HepG2 (cell line): ENCODE data around the gene EPDR1. TPM values are rescaled to one million over a fixed set of nuclear protein-coding genes. Genes with fewer than 3 reads are reported as not detected.

Experiments
- ATAC-seq: fragments of 200-7000 bp; cut with Tn5 transposase; 3 replicates; pipeline ENCODE4 v1.9.1; 2020; ENCODE audit warnings: mild to moderate bottlenecking, moderate library complexity
- BruUV-seq: library from RNA; stranded (reverse); fragments of 400-500 nt; replicated peaks from 2 replicates; lab custom pipeline; 2021; lab: Mats Ljungman, UMichigan
- CTCF ChIA-PET: fragments of 300-600 bp; formaldehyde crosslinking; extraction: SDS; loops from one replicate; lab custom pipeline; 2021; ENCODE audit warnings: low total read pairs, inconsistent platforms, low intra/inter-chr PET ratio; lab: Yijun Ruan, JAX
- POLR2A ChIA-PET: fragments of 350-600 bp; sonication (Branson Sonifier 250); formaldehyde crosslinking; loops from one replicate; lab custom pipeline; 2020; ENCODE audit warnings: antibody characterized with exemption, inconsistent platforms; lab: Yijun Ruan, JAX
- DNase-seq: peaks from one replicate; pipeline ENCODE4 v3.0.0-alpha.2; 2015; ENCODE audit warnings: low spot score
- FAIRE-seq: peaks from 3 replicates; lab custom pipeline; 2011; peaks lifted over from hg19 to GRCh38; lab: Jason Lieb, UNC
- H2AFZ ChIP-seq: one replicate; pipeline ENCODE4 v1.6.1; 2011; ENCODE audit warnings: low read length, inconsistent platforms
- H3K27ac ChIP-seq: fragments of 300-600 bp; 3 replicates; pipeline ENCODE4 v1.8.0; 2011; ENCODE audit warnings: mixed run types, mild to moderate bottlenecking, mixed read lengths, low read length, inconsistent platforms; ENCODE audit not compliant: insufficient read depth; ENCODE audit errors: extremely low read length
- H3K27me3 ChIP-seq, 2 experiments: fragments of 200-600 bp in 1 of 2; 2 replicates in 1 of 2; 3 replicates in 1 of 2; pipeline versions ENCODE4 v1.6.0 to v1.8.0; 2011; ENCODE audit warnings: low read length in 2 of 2, mild to moderate bottlenecking in 2 of 2, moderate library complexity in 2 of 2, inconsistent platforms in 1 of 2; ENCODE audit not compliant: insufficient read depth in 2 of 2, control insufficient read depth in 1 of 2
- H3K36me3 ChIP-seq, 2 experiments: fragments of 200-600 bp in 1 of 2; replicated peaks in 1 of 2; 2 replicates in 1 of 2; 3 replicates in 1 of 2; pipeline versions ENCODE4 v1.5.1 to v1.8.0; 2011; ENCODE audit warnings: low read length in 2 of 2, inconsistent platforms in 1 of 2; ENCODE audit not compliant: insufficient read depth in 2 of 2, control insufficient read depth in 1 of 2
- H3K4me1 ChIP-seq: 2 replicates; pipeline ENCODE4 v1.5.1; 2012; ENCODE audit warnings: low read length, inconsistent platforms; ENCODE audit not compliant: insufficient read depth
- H3K4me2 ChIP-seq: 2 replicates; pipeline ENCODE4 v1.6.0; 2011; ENCODE audit warnings: low read depth, low read length, inconsistent platforms
- H3K4me3 ChIP-seq, 3 experiments: fragments of 200-600 bp in 1 of 3; sonication (generic), shearing (Covaris generic) in 1 of 3; replicated peaks in 1 of 3; 2 replicates each; pipeline ENCODE4 v1.5.1; 2011 to 2016; ENCODE audit warnings: low read length in 3 of 3, inconsistent platforms in 2 of 3, low read depth in 2 of 3, mild to moderate bottlenecking in 2 of 3, control low read depth in 1 of 3, mixed read lengths in 1 of 3; ENCODE audit not compliant: insufficient read depth in 1 of 3
- H3K79me2 ChIP-seq: one replicate; pipeline ENCODE4 v1.6.1; 2011; ENCODE audit warnings: low read length, inconsistent platforms; ENCODE audit not compliant: insufficient read depth
- H3K9ac ChIP-seq: 2 replicates; pipeline ENCODE4 v1.6.0; 2011; ENCODE audit warnings: mild to moderate bottlenecking, low read depth, low read length, inconsistent platforms; ENCODE audit not compliant: insufficient read depth
- H3K9me3 ChIP-seq: 2 replicates; pipeline ENCODE4 v1.5.1; 2012; ENCODE audit warnings: mild to moderate bottlenecking, low read length
- H4K20me1 ChIP-seq: 2 replicates; pipeline ENCODE4 v1.6.0; 2011; ENCODE audit warnings: inconsistent platforms, mild to moderate bottlenecking, low read length, moderate library complexity; ENCODE audit not compliant: insufficient read depth
- MEF2D ChIP-seq: sonication (generic); formaldehyde crosslinking; IDR thresholded peaks from 2 replicates; pipeline ENCODE4 v1.5.1; 2020; ENCODE audit warnings: mild to moderate bottlenecking, missing genetic modification reagents
- PREB ChIP-seq: sonication (generic); formaldehyde crosslinking; IDR thresholded peaks from 2 replicates; pipeline ENCODE4 v1.4.0; 2020; ENCODE audit warnings: missing genetic modification reagents
- SP2 ChIP-seq: sonication (generic); formaldehyde crosslinking; IDR thresholded peaks from 2 replicates; pipeline ENCODE4 v1.5.1; 2020; ENCODE audit warnings: mild to moderate bottlenecking, missing genetic modification reagents
- SRSF1 ChIP-seq: fragments of 200-400 bp; formaldehyde crosslinking; optimal IDR thresholded peaks from 2 replicates; pipeline ENCODE3; 2017; ENCODE audit warnings: mild to moderate bottlenecking, low read depth, low read length, moderate library complexity
- ZBTB20 ChIP-seq: sonication (generic); formaldehyde crosslinking; IDR thresholded peaks from 2 replicates; pipeline ENCODE4 v1.8.1; 2023; ENCODE audit warnings: missing genetic modification reagents, low read depth, mild to moderate bottlenecking, borderline replicate concordance
- ZNF318 ChIP-seq: sonication (generic); formaldehyde crosslinking; IDR thresholded peaks from 2 replicates; pipeline ENCODE4 v1.4.0; 2020; ENCODE audit warnings: mild to moderate bottlenecking, missing genetic modification reagents
- ZNF530 ChIP-seq: sonication (generic); formaldehyde crosslinking; IDR thresholded peaks from 2 replicates; pipeline ENCODE4 v1.5.0; 2020; ENCODE audit warnings: low read depth, mild to moderate bottlenecking, missing genetic modification reagents
- ZNF547 ChIP-seq: sonication (generic); formaldehyde crosslinking; IDR thresholded peaks from 2 replicates; pipeline ENCODE4 v1.5.1; 2020; ENCODE audit warnings: mild to moderate bottlenecking, missing genetic modification reagents
- WGBS: methylation state at CpG from one replicate; pipeline ENCODE4 v1.1.6; 2017; ENCODE audit warnings: low lambda C conversion rate; 5-methylcytosine and 5-hydroxymethylcytosine counted together
- in situ Hi-C: cut with HindIII; loops from 2 replicates; pipeline ENCODE4 v1.10.0; 2017; ENCODE audit warnings: low pct_unique_long_range_greater_than_20kb; ENCODE audit not compliant: extremely low pct_ligation_motif_present
- intact Hi-C: fragments of 100-400 bp; cut with micrococcal nuclease; formaldehyde crosslinking; loops from one replicate; pipeline ENCODE4 v1.10.0; 2022; ENCODE audit not compliant: unreplicated experiment
- polyA plus RNA-seq, 8 experiments: library from polyadenylated mRNA; depleted of rRNA in 3 of 8; stranded (reverse) in 7 of 8; unstranded in 1 of 8; fragments of >200 nt; fragmentation: Illumina TruSeq in 4 of 8; extraction: Trizol in 4 of 8; gene quantifications; 2 replicates each; pipeline versions ENCODE4 v1.2.1 to v1.2.3, GENCODE V29; 2011 to 2016; ENCODE audit warnings: low read depth in 4 of 8, missing spikeins in 1 of 8, mixed read lengths in 1 of 8; ENCODE audit not compliant: insufficient read depth in 1 of 8
- total RNA-seq, 5 experiments: library from RNA; depleted of rRNA; stranded (reverse); fragments of >200 nt; fragmentation: Illumina TruSeq; extraction: Trizol; gene quantifications; 2 replicates each; pipeline ENCODE4 v1.2.3, GENCODE V29; 2016; ENCODE audit warnings: low read depth in 1 of 5

Gene EPDR1
- total and polyA plus RNA-seq, 2 of the 13 experiments (the other 11 are each of a cell fraction or from before 2014, with no cell fraction given), result 38.3 to 50.2 TPM

- BruUV-seq, result no TSS peak
- no peaks in the 10 kb centered on the region for H3K4me1 ChIP-seq
- no peaks in the 10 kb centered on the region for H3K9me3 ChIP-seq
- intact Hi-C loops (no loop called here), in situ Hi-C loops (no loop called here)
- ATAC-seq (no peak), DNase-seq (no peak), FAIRE-seq (no peak)
- no peak overlapping the region for H3K9ac ChIP-seq
- H2AFZ ChIP-seq, result no peak overlapping the region
- no peaks in the 10 kb centered on the region for H3K79me2 ChIP-seq
- H3K27me3 ChIP-seq, result peaks cover 0 to 2% of the 10 kb centered on the region in 2 experiments; a peak in 1 of 5 replicates
- CTCF ChIA-PET, result no interaction called here
- TF ChIP-seq ZNF547 (CRISPR knock-in tag) (no peak), SRSF1 (no peak), ZNF530 (CRISPR knock-in tag) (no peak), MEF2D (CRISPR knock-in tag) (no peak), ZNF318 (CRISPR knock-in tag) (no peak), PREB (no peak), SP2 (no peak), ZBTB20 (CRISPR knock-in tag) (no peak)
- H3K36me3 ChIP-seq, result no peaks in the 10 kb centered on the region
- H3K27ac ChIP-seq, result no peak overlapping the region
- H3K4me2 ChIP-seq, result no peak overlapping the region
- POLR2A ChIA-PET, result no interaction called here
- 54% methylated on average over 7 of the region's 7 CpGs for WGBS
- H3K4me3 ChIP-seq, result no peak overlapping the region
- H4K20me1 ChIP-seq, result no peaks in the 10 kb centered on the region
Observed at GRCh38 chr7:37988721-37989650, 68.5 kb downstream of the EPDR1 start.
